IPS-18c (cell line): ENCODE results near the gene SKI.

ENCODE experiments used
- H3K4me3 ChIP-seq: 2 replicates; pipeline ENCODE4 v1.7.0; 2013; ENCODE audit warnings: low read depth, mild to moderate bottlenecking, low read length, moderate library complexity; ENCODE audit not compliant: insufficient read depth
- H3K9me3 ChIP-seq: one replicate; pipeline ENCODE4 v1.6.1; 2013; ENCODE audit warnings: mild to moderate bottlenecking, low read length, moderate library complexity; ENCODE audit not compliant: control insufficient read depth, insufficient read depth

SKI gene

DNA sequence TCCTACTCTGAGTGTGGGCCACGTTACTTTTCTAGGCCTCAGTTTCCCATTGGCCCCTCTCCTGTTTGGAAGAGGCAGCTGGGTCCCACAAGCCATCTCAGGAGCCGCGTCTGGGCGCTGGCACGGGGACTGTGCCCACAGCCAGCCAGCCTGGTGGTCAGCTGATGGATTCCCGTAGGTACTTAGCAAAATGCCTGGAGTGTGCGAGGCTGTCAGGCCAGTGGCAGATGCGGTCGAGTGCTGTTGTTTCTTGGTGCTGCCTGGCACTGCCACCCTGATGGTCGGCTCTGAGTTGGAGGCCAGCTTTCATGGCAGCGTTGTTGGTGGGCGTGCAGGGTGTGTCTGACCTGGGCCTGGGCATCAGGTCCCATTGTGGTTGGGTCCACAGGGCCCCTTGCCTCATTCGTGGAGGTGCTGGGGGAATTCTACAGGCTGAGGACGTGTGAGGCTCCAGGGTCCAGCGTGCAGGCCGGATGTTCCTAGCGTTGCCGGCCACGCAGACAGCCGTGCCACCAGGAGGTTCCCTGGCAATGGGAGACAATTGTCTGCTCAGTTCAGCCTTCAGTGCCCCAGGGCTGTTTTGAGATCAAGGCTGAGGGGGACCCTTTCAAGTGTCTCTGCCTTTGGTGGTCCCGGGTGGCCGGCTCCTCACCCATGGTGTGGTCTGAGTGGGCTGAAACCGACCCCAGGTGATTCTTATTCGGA, 20.9 kb downstream of the SKI start:
- Histone ChIP-seq H3K9me3 (no peaks in the 10 kb centered on the region), H3K4me3 (peak overlapping the region; percentile 28)

DNA sequence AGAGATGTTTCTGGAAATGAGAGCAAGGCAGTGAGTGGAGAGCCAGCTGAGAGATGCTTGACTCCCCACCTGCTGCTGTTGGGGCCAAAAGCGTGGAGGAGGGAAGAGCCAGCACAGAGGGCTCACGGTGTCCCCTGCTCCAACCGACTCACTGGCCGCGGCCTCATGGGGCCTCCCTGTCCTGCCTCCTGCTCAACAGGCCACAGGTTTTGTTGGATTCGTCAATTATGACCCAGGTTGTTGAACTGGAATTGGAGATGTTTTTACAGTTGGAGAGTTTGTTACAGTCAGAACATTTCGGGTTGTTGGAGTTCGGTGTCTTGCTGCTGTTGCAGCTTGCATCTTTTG, 21.4 kb downstream of the SKI start:
- Histone ChIP-seq H3K9me3 (no peaks in the 10 kb centered on the region), H3K4me3 (no peak overlapping the region)

DNA sequence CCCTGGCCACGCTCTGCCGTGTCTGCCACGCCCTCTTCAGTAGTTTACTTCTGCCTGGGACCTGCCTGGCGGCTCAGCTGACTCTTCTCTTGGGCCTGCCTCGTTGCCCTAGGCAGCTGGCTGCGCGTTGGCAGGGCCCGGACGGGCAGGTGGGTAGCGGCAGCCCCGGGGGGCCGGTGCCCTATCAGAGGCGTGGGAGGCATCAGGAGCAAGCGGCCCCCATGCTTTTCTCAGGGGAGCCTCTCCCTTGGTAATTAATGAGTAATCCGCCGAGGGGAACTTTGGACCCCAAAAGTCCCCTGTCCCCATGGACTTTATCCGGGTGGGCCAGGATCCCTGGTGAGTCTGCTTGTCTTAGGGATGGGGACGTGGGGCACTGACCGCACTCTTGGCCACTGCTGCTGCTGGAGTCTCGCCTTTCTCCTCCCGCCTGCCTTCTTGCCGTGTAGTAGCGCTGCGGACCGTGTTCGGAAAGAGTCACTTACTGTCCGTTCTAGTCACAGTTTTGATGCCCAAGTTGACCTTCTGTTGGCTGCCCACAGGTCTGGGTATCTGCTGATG, 22.7 kb downstream of the SKI start:
- Histone ChIP-seq H3K4me3 (no peak overlapping the region; the same call in 1 of the 2 replicates), H3K9me3 (no peaks in the 10 kb centered on the region)

DNA sequence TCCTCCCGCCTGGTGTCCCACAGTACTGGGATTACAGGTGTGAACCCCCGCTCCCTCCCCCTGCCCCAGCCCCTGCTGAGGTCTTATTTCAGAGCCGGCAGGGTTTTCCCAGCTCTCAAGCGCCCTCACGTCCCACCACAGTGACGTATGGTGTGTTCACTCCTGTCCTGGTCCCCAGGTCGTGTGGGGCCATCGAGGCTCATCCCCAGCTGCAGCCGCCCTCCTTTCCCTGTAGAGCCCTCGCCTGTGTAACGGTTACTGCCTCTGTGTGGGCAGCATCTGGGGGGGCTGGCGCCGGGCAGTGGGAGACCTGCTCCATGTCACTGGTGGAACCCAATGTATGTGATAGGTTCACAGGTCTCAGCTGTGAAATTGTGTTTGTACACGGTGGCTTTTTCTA, 23.2 kb downstream of the SKI start:
- H3K4me3 ChIP-seq = no peak overlapping the region
- no peaks in the 10 kb centered on the region for H3K9me3 ChIP-seq

DNA sequence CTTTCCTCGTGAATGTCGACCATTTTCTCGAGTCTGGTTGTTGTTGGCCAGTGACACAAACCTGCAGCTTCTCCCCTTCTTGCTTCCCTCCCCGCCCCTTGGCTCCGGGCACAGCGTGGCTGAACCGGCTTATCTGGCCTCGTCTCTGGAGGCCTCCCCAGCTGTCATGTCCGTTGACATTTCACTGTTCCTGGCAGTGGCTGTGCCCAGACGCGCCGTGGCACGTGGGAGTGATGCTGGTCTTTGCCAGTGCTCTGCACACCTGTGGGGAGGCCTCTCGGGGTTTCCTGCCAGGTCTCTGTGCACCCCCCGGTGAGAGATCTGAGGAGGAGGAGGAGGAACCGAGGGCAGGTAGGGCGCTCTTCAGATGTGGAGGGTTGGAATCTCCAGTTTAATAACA, 23.7 kb downstream of the SKI start:
- Histone ChIP-seq H3K9me3 (no peaks in the 10 kb centered on the region), H3K4me3 (no peak overlapping the region)

DNA sequence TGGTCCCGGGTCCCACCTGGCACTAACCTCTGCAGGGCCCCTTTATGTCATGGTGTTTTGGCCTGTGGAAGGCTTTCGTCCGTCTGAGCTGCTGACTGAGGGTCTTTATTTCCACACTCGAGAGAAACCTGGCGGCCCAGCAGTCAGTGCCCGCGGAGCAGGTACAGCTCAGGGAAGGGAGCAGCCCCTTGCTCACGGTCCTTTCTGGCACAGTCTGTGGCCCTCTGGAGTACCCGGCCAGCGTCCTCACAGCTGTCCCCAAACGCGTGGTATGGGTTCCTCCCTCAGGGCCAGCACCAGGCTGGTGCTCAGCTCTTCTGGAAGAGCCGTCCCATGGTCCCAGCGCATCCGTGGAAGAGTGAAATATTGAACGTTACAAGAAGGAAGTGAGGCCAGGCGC, 24.3 kb downstream of the SKI start:
- no peaks in the 10 kb centered on the region for H3K9me3 ChIP-seq
- no peak overlapping the region for H3K4me3 ChIP-seq

DNA sequence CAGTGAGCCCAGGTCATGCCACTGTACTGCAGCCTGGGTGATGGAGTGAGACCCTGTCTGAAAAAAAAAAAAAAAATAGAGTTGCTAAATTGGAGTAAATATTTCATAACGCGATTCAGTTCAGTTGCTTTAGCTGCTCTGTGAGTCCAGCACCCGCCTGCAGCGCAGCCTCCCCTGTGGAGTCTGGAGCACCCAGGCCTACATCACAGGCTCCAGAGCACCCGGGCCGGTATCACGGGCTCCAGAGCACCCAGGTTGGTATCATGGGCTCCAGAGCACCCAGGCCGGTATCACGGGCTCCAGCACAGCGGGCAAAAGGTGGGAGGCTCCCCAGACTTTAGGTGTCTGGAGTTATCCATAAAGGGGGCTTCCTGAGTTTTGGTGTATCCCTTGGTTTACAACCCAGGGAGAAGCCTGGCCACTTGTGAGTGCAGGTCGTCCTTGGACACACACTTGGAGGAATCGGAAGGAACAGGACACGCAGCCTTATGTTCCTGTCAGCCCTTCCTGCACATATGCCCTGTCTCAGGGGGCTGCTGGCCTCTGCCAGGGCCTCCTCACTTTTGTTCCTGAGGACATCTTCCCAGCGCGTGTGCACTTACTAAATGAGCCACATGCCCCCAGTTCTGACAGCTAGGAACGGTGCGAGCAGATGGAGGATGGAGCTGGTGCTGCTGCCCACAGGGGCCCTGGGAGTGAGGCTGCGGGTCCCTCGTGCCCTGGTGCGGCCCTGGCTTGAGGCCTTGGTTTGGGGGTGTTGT, 25.1 kb downstream of the SKI start:
- Histone ChIP-seq H3K4me3 (no peak overlapping the region), H3K9me3 (no peaks in the 10 kb centered on the region)

DNA sequence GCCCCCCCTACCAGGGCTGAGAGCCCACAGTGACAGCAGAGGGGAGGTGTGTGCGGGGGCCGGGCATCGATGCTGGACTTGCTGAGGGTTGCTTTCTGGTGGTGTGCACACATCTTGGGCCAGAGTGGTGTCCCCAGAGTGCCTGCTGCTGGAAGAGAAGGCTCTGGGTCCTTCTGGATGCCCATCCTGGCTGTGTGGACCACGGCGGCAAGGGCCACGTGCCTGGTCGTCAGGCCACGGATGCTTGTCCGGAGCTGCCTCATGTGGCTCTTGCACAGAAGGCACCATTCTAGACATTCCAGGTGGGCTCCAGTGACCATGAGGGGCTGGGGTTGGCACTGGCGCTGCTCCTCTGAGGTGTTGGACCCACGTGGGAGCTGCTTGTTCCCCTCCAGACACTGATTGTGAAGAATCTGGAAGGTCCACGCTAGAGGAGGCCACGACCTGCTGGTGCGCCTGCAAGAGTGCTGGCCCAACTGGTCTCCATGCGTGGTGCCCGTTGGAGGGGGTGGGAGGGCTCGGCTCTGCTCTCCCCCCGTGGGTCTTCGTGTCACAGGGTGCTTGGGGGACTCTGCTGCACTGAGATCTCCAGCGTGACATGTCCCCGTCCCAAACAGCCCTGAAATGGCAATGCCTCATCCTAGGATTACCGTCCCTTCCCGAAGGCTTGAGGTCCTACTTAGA, 25.8 kb downstream of the SKI start:
- no peaks in the 10 kb centered on the region for H3K9me3 ChIP-seq

DNA sequence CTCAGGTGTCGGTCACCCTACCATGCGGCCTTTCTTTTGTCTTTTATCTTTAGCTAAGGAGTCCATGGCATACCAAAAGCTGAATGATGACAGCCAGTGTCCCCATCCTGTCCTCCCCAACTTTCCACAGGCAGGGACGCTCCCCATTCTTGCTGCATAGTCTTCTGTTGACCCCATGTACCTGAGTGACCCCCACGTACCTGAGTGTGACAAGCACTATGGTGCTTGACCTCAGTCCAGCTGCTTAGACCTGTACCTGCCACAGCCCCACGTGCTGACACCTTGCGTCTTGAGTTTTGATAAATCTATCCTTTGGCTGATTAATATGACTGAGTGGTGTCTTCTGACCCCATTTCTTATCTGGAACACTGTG, 26.9 kb downstream of the SKI start:
- no peak overlapping the region for H3K4me3 ChIP-seq

More for the DNA sequence above, 25.8 kb downstream of the SKI start:
- no peak overlapping the region for H3K4me3 ChIP-seq

DNA sequence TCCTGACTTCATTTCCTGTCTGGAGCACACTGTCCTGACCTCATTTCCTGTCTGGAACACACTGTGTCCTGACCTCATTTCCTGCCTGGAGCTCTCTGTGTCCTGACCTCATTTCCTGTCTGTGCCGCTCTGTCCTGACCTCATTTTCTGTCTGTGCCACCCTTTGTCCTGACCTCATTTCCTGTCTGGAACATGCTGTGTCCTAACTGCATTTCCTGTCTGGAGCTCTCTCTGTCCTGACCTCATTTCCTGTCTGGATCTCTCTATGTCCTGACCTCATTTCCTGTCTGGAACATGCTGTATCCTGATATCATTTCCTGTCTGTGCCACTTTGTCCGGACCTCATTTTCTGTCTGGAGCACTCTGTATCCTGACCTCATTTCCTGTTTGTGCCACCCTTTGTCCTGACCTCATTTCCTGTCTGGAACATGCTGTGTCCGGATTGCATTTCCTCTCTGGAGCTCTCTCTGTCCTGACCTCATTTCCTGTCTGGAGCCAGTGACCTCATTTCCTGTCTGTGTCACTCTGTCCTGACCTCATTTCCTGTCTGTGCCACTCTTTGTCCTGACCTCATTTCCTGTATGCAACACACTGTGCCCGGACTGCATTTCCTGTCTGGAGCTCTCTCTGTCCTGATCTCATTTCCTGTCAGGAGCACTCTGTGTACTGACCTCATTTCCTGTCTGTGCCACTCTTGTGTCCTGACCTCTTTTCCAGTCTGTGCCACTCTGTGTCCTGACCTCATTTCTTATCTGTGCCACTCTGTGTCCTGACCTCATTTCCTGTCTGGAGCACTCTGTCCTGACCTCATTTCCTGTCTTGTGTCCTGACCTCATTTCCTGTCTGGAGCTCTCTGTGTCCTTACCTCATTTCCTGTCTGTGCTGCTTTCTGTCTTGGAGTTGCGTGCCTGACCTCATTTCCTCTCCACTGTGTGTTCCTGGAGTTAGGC, 27.6 kb downstream of the SKI start:
- H3K4me3 ChIP-seq = no peak overlapping the region
- H3K9me3 ChIP-seq = no peaks in the 10 kb centered on the region

More for the DNA sequence above, 26.9 kb downstream of the SKI start:
- H3K9me3 ChIP-seq = no peaks in the 10 kb centered on the region

DNA sequence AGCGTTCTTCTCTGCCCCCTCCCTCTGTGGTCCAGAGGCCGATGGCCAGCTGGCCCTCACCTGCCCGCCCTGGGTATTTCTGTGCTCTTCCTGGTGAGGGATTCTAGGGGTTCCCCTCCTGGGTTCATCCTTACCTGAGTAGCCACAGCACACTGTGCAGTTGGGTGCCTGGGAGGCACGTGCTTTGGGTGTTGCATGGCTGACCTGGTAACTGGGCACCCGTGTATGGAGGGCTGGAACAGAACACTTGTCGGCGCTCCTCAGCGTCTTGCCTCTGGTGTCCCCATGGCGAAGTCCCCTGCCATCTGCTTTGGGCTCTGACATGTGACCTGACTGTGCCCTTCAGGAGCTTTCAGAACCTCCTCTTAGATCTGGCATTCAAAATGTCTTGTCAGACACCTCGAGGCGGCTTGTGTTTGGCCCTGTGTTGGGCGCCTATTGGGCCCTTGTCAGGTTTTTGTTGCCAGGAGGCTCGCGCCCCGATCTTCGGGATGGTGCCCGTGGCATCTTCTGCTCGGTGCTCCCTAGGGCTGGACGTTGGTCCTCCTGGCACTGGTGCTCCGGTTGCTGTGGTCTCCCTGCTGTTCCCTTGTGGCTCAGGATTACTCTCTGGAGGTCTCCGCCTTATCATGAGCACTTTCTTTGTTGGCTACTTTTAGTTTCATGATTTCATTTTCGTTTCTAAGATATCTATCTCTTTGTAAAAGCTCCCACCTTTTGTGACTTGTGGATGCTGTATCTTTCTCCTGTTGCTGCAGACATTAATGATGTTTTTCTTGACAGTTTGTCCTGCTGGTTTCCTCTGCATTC, 28.5 kb downstream of the SKI start:
- H3K9me3 ChIP-seq = no peaks in the 10 kb centered on the region
- H3K4me3 ChIP-seq = no peak overlapping the region

DNA sequence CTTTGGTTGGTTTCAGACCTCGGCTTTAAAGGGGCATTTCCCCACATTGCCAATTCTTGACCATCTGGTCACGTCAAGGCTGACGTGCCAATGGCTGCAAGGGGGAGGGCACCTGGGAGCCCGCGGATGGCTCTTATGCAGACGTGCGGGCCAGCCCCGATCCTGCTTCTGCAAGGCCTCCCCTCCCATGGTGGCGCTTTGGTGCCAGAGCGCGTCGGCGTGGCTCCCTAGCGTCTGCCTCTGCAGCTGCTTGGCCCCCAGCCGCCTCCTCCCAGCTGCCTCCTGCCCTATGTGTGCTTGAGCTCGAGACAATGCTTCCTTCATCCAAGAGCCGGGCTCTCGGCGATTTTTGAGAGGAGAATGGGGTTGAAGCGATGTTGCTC, 29.1 kb downstream of the SKI start:
- no peak overlapping the region for H3K4me3 ChIP-seq
- no peaks in the 10 kb centered on the region for H3K9me3 ChIP-seq

DNA sequence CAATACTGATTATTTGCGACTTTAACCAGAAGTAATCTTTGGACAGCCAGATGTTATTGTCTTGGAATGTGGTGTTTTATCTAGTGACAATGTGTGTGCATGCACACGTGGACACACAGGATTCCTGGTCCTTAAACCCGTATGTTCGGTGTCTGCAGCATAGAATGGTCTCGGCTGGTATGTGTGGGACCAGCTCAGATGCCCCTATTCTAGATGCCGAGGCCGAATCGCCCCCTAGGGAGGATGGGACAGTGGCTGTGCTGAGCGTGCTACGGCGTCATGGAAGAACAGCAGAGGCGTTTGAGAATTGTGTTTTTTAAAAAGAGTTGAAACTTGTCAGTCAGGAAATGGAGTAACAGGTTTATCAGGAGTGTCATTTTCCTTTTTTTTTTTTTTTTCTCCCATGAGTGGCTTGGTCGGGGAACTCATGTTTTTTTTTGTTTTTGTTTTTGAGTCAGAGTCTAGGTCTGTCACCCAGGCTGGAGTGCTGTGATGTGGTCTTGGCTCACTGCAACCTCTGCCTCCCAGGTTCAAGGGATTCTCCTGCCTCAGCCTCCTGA, 30.1 kb downstream of the SKI start:
- H3K9me3 ChIP-seq = no peaks in the 10 kb centered on the region

DNA sequence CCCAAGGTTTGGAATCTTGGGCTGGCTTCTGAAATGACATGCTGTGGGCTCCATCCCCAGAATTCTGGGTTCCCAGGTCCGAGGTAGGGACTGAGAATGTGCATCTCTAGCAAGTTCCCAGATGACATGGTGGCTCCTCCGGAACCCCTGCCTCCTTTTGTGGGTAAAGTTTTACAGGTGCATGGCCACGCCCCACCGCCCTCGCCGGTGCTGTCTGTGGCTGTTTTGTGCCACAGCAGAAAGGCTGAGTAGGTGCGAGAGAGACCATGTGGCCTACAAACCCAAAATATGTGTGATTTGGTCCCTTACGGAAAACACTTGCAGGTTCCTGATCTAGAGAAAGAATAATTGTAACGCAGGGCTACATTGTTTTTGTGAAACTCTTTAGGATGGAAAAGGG, 30.9 kb downstream of the SKI start:
- Histone ChIP-seq H3K9me3 (no peaks in the 10 kb centered on the region), H3K4me3 (no peak overlapping the region)

More for the DNA sequence above, 30.1 kb downstream of the SKI start:
- no peak overlapping the region for H3K4me3 ChIP-seq

DNA sequence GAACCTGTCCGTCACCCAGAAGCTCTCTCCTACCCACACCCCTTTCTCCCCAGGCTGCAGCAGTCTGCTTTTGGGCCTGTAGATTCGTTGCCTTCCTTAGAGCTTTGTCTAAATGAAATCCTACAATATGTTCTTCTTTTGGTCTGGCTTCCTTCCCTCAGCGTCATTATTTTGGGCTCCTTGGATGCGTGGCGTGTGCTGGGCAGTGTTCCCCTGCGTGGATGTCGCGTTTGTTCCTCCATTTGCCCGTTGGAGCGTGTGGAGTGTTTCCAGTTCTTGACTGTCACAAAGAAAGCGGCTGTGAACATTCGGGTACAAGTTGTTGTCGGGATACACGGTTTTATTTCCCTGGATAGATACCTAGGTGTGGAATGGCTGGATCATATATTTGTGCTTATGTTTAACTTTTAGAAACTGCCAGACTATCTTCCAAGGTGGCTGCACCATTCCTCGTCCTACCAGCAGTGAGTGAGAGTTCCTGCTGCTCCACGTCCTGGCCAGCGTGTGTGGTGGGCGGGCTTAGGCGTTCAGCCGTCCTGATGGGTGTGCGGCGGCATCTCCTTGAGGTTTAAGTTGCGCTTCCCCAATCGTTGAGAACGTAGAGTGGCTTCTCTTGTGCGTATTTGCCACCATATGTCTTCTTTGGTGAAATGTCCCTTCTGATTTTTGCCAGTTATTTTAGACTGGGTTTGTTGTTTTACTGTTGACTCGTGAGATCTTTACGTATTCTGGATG, 31.7 kb downstream of the SKI start:
- Histone ChIP-seq H3K9me3 (no peaks in the 10 kb centered on the region), H3K4me3 (no peak overlapping the region)
